ENCODE data around the gene PSMG4.

DNA sequence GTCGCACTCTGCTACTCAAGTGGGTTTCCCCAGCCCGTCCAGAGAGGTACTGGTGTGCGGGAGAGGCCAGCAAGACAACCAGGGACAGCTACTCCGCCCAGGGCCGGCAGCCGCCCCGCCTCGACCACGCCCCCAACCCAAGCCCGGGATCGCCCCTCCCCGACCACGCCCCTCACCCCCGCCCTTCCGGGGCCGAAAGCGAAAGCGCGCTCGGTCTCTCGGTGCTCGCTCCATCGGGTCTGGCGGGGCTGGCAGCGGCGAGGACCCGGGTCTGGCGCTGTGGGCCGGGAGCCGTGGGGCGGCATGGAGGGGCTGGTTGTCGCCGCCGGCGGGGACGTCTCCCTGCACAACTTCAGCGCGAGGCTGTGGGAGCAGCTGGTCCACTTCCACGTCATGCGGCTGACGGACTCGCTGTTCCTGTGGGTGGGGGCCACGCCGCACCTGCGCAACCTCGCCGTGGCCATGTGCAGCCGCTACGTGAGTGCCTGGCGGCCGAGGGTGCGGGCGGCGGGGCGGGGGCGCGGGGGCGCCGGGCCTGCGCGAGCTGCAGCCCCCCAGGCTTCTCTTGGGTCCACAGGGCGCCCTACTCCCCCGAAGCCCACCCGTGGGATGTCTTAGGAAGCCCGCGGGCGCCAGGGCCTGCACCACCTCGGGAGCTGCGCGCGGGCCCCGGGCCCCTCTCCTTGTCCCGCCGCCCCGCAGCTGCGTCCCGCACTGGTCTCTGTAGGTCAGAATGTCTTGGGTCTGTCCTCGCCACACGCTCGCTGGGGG lies at the start of gene PSMG4:
- TF ChIP-seq, protein P1, sequence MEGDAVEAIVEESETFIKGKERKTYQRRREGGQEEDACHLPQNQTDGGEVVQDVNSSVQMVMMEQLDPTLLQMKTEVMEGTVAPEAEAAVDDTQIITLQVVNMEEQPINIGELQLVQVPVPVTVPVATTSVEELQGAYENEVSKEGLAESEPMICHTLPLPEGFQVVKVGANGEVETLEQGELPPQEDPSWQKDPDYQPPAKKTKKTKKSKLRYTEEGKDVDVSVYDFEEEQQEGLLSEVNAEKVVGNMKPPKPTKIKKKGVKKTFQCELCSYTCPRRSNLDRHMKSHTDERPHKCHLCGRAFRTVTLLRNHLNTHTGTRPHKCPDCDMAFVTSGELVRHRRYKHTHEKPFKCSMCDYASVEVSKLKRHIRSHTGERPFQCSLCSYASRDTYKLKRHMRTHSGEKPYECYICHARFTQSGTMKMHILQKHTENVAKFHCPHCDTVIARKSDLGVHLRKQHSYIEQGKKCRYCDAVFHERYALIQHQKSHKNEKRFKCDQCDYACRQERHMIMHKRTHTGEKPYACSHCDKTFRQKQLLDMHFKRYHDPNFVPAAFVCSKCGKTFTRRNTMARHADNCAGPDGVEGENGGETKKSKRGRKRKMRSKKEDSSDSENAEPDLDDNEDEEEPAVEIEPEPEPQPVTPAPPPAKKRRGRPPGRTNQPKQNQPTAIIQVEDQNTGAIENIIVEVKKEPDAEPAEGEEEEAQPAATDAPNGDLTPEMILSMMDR (IDR thresholded peaks at IDR 0.05), result peak in 1 of 3 experiments; percentile 19
- TF ChIP-seq POLR2AphosphoS5 (IDR thresholded peaks at IDR 0.05; ENCODE audit: insufficient read depth in 1 of 2, low read depth in 1 of 2), result peak; percentile 50 to 83
- TF ChIP-seq POLR2A (IDR thresholded peaks at IDR 0.05), result peak in 1 of 2 donors; percentile 26
